Measurements from ENCODE around the gene POLR1A.

- TF ChIP-seq CTCF (IDR thresholded peaks at IDR 0.05; ENCODE audit: insufficient read depth, low read depth, low read length) (no peak), EZH2 (IDR thresholded peaks at IDR 0.05; ENCODE audit: insufficient read depth, low read length) (no peak)
Measured at GRCh38 chr2:86039178-86039962, 66.3 kb downstream of the POLR1A start.
